ENCODE results near the gene NELFA. TPM values are rescaled to one million over a fixed set of nuclear protein-coding genes. Genes with fewer than 3 reads are reported as not detected.
A peak's percentile ranks its signal among the peaks of the same experiment; 100 is the strongest.

Gene NELFA
- total and polyA plus RNA-seq, 11 donors, result 8.1 to 14.9 (median 10.4) TPM

- WGBS, 4 donors, result 81 to 86% (median 83%) methylated on average over 7 of the region's 7 CpGs
- H3K27ac ChIP-seq, result peak overlapping the region in 10 of 12 donors; percentile 6 to 65 (median 38)
- no peak for DNase-seq
These were observed 68.2 kb downstream of the NELFA start for GRCh38 chr4:1940566-1940965.

DNA sequence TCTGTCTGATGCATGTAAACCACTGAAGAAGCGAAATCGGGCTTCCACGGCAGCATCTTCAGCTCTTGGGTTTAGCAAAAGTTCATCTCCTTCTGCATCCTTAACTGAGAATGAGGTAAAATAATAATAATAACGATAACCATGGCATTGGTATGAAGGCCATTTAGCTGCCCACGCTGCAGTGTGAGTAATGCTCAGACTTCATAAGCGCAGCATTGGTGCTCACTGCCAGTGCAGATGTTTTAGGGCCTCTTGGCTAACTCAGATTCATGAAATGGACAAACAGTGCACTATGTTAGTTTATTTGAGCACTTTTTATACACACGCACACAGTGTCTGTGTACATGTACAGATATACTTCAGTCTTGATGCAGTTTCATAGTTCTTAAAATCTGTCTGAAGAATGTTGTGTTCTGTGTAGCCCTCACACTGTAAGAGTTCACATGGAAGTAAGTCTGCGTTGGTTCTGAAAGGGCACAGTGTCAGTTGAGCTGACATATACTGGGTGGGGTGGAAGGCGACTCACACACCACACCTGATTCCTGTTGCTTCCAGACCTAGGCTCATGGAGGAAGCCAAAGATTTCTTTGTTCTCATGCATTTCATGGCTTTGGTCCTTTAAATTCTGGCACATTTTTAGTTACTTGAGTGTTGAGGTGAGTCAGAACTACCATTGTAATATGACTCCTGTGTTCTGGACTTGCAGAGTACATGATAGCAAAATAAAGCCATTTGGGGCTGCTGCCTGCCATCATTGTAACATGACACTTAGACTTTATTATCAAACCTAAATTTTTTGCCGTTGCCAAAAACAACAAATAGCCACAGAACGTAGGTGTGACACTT lies 68.9 kb downstream of the NELFA start:
- WGBS, 4 donors, result 71 to 79% (median 75%) methylated on average over 11 of the region's 11 CpGs
- TF ChIP-seq POLR2A (IDR thresholded peaks at IDR 0.05), result no peak
- no peak for TF ChIP-seq CTCF (IDR thresholded peaks at IDR 0.05)
- peaks cover 0 to 18% (median 10%) of the 10 kb centered on the region in 12 donors for H3K4me1 ChIP-seq
- peak; percentile 75 to 86 (median 84) for ATAC-seq
- no peak overlapping the region for H3K4me3 ChIP-seq
- intact Hi-C loops (cut with DNase I), result no loop called here
- DNase-seq, result no peak
- no peaks in the 10 kb centered on the region for H3K27me3 ChIP-seq
- peak overlapping the region in 11 of 12 donors; percentile 8 to 65 (median 36) for H3K27ac ChIP-seq
- H3K9me3 ChIP-seq, result no peaks in the 10 kb centered on the region
- H3K36me3 ChIP-seq, result peaks cover 0 to 87% (median 66%) of the 10 kb centered on the region in 9 donors

More at GRCh38 chr4:1940566-1940965, 68.2 kb downstream of the NELFA start:
- TF ChIP-seq CTCF (IDR thresholded peaks at IDR 0.05) (no peak), POLR2A (IDR thresholded peaks at IDR 0.05) (no peak)
- peaks cover 0 to 80% (median 59%) of the 10 kb centered on the region in 9 donors for H3K36me3 ChIP-seq
- H3K4me3 ChIP-seq, result no peak overlapping the region
- intact Hi-C loops (cut with DNase I), result no loop called here
- H3K4me1 ChIP-seq, result peaks cover 0 to 18% (median 10%) of the 10 kb centered on the region in 12 donors
- no peaks in the 10 kb centered on the region for H3K9me3 ChIP-seq
- H3K27me3 ChIP-seq, result no peaks in the 10 kb centered on the region
- ATAC-seq, result peak in 3 of 4 donors; percentile 55 to 69 (median 56)

- Histone ChIP-seq H3K27me3 (no peaks in the 10 kb centered on the region), H3K9me3 (no peaks in the 10 kb centered on the region), H3K4me1 (peaks cover 0 to 18% (median 10%) of the 10 kb centered on the region in 12 donors), H3K4me3 (no peak overlapping the region), H3K36me3 (peaks cover 0 to 82% (median 70%) of the 10 kb centered on the region in 9 donors), H3K27ac (no peak overlapping the region)
- intact Hi-C loops (cut with DNase I), result no loop called here
- no peak for DNase-seq
- TF ChIP-seq POLR2A (IDR thresholded peaks at IDR 0.05) (no peak), CTCF (IDR thresholded peaks at IDR 0.05) (no peak)
- WGBS, 4 donors, result 93 to 95% (median 95%) methylated on average over 8 of the region's 8 CpGs
- ATAC-seq, result no peak
These were observed 70.7 kb downstream of the NELFA start for GRCh38 chr4:1938027-1938426.

DNA sequence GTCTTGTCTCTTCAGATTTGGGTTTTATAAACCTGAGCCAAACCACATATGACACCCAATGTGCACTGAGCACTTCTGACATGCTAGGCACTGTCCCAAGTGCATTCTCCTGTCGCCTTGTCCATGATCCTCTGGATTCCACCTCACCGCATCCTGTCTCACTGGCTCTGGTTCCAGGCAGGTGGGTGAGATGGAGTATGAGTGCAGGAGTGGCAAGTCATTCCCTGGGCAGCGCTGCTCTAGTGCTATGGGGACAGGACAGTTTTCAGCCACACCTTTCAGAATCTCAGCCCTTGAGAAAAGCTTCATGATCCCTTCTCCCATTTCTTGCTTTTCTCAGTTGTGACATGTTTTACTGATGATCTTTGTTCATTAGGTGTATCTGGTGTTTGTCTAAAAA lies 71.2 kb downstream of the NELFA start:
- TF ChIP-seq CTCF (IDR thresholded peaks at IDR 0.05) (no peak), POLR2A (IDR thresholded peaks at IDR 0.05) (no peak)
- intact Hi-C loops (cut with DNase I), result no loop called here
- no peak overlapping the region for H3K4me3 ChIP-seq
- H3K9me3 ChIP-seq, result no peaks in the 10 kb centered on the region
- ATAC-seq, result no peak
- 94 to 100% (median 97%) methylated on average over 3 of the region's 3 CpGs for WGBS, 4 donors
- H3K36me3 ChIP-seq, result peaks cover 0 to 82% (median 69%) of the 10 kb centered on the region in 9 donors
- H3K27me3 ChIP-seq, result no peaks in the 10 kb centered on the region
- DNase-seq, result no peak
- peaks cover 0 to 18% (median 10%) of the 10 kb centered on the region in 12 donors for H3K4me1 ChIP-seq
- H3K27ac ChIP-seq, result no peak overlapping the region

Measured in heart left ventricle (tissue), 16 donors.